Measurements from ENCODE around the gene ARHGEF12. TPM values are rescaled to one million over a fixed set of nuclear protein-coding genes. Genes with fewer than 3 reads are reported as not detected.

Gene ARHGEF12
- total RNA-seq, 1 donor from 2014 or later = 36.5 TPM

DNA sequence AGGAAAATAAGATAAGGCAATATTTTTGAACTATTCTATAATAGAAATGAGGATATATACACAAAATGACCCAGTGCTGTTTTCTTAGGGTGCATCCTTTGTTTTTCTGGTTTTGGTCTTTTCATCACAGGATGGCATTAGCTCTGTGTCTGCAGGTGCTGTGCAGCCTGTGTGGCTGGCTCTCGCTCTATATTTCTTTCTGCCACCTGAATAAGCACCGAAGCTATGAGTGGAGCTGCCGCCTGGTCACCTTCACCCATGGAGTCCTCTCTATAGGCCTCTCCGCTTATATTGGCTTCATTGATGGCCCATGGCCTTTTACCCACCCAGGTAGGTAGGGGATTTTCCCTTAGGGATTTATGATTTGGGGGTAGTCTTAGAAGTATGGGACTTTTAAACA, 8.9 kb upstream of the ARHGEF12 start:
- no peak overlapping the region for H3K4me3 ChIP-seq (ENCODE audit: low read depth, low read length)
- TF ChIP-seq, protein P1, sequence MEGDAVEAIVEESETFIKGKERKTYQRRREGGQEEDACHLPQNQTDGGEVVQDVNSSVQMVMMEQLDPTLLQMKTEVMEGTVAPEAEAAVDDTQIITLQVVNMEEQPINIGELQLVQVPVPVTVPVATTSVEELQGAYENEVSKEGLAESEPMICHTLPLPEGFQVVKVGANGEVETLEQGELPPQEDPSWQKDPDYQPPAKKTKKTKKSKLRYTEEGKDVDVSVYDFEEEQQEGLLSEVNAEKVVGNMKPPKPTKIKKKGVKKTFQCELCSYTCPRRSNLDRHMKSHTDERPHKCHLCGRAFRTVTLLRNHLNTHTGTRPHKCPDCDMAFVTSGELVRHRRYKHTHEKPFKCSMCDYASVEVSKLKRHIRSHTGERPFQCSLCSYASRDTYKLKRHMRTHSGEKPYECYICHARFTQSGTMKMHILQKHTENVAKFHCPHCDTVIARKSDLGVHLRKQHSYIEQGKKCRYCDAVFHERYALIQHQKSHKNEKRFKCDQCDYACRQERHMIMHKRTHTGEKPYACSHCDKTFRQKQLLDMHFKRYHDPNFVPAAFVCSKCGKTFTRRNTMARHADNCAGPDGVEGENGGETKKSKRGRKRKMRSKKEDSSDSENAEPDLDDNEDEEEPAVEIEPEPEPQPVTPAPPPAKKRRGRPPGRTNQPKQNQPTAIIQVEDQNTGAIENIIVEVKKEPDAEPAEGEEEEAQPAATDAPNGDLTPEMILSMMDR (conservative IDR thresholded peaks at IDR 0.05; ENCODE audit: low read depth, low read length) = no peak
- no peak for DNase-seq (ENCODE audit: low read depth)

DNA sequence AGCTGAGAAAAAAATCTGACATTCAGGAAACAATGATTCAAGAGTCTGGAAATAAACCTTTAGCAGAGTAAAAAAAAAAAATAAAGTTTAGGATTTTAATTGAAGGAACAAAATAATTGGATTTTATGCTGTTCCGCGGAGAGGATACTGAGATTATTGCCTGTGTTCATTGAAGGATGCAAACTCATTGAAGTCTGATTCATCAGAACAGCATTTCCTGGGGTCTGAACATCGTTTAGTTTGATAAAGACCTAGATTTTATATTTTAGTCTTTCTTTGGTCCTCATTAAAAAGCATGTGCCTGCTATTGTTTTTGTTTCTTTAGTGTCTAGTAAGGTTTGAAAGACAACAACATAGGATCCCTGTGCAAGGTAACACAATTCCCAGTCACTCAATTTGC, 6.7 kb upstream of the ARHGEF12 start:
- TF ChIP-seq, protein P1 (conservative IDR thresholded peaks at IDR 0.05; ENCODE audit: low read depth, low read length) = no peak
- DNase-seq (ENCODE audit: low read depth) = no peak

DNA sequence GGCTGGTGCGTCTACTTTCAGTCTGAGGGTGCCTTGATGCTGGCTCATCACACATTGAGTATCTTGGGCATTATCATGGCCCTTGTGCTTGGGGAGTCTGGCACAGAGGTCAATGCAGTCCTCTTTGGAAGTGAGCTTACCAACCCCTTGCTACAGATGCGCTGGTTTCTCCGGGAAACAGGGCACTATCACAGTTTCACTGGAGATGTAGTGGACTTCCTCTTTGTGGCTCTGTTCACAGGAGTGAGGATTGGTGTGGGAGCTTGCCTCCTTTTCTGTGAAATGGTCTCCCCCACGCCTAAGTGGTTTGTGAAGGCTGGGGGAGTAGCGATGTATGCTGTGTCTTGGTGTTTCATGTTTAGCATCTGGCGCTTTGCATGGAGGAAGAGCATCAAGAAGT, 6.2 kb upstream of the ARHGEF12 start:
- TF ChIP-seq, protein P1 (conservative IDR thresholded peaks at IDR 0.05; ENCODE audit: low read depth, low read length) = no peak
- no peak overlapping the region for H3K4me3 ChIP-seq (ENCODE audit: low read depth, low read length)
- no peak for DNase-seq (ENCODE audit: low read depth)

More for the DNA sequence above, 6.7 kb upstream of the ARHGEF12 start:
- H3K4me3 ChIP-seq (ENCODE audit: low read depth, low read length) = no peak overlapping the region

DNA sequence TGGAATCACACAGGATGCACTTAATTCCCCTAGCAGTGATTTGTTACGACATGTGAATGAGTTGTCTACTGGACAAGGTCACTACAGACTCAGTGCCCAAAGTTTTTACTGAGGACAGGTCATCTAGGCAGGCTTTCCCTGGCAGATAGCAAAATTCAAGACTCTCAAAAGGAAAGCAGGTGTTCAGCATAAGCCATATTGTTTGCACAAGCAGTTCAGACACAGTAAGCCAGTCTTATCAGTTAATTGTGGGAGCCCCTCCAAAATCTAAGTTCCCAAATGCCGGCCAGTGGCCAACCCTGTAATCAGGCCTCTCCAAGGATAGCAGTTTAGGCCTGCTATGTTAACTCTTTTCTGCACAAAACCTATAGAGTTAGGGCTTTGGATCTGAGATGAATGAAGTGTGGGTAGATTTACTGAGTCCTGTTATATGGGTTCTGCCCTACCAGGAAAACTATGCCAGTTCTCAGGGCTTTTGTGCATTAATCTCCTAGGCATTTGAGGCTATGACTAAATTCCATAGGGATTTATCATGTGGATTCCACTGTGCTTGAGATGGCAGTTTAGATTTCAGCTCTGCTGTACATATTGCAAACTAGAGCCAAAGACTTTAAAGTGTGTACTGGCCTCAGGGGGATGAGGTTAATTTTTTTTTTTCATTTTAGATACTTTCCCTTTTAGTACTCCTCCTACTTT, 4.8 kb upstream of the ARHGEF12 start:
- TF ChIP-seq, protein P1 (conservative IDR thresholded peaks at IDR 0.05; ENCODE audit: low read depth, low read length) = no peak
- no peak for DNase-seq (ENCODE audit: low read depth)
- H3K4me3 ChIP-seq (ENCODE audit: low read depth, low read length) = no peak overlapping the region

DNA sequence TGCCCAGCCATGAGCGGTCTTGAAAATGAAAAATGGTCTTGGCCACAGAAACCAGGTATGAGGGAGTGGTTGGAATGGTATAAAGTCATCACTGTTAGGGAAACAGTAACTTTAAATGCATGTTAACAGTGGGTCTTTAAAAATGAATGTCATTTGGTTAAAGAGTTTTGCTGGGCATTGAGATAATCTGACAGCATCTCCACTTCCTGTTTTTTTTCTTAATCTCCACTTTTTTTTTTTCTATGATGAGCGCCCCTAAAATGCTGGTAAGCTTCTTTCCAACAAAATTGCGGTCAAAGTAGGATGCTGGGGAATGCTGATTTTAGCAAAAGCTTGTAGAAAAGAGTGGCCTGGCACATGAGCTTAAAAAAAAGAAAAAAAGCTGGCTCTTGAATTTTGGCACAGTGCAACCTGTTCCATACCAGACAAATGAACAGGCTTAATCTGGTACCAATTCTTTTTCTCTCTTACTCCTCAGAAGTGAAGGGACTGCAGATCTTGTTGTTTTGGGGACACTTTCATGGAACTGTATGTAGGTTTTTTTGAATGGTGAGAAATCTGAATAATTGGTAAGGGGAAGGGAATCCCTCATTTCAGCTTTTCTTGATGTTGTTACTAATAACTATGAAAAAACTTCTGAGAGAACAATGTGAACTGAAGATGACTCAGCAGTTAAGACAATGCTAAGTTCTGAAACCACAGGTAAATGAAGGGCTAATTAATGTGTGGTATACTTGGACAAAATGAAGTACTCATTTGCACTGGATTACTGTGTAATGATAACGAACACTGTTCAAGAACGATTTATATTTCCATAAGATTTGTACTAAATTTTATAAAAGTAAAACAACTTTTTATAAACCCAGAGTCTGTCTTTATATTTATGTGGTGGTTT, 3.1 kb upstream of the ARHGEF12 start:
- TF ChIP-seq, protein P1 (conservative IDR thresholded peaks at IDR 0.05; ENCODE audit: low read depth, low read length) = no peak
- DNase-seq (ENCODE audit: low read depth) = no peak
- H3K4me3 ChIP-seq (ENCODE audit: low read depth, low read length) = no peak overlapping the region

DNA sequence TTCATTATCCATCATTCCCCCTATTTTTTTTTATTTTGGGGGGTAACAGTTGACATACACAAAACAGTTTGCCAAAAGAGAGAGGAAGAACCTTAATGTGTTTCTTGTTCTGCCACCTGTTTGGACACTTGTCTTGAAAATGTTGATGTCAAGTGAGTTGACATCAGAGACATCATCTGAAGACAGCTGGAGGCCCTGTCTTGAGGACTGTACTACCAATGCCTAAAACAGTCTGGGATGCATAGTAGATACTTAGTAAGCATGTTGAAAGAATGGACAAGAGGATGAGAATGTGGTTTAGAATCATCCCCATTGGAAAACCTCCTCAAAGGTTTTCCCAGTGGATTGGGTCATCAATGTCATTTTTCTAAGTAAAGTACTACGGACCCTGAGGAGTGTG, 2.4 kb upstream of the ARHGEF12 start:
- no peak for DNase-seq (ENCODE audit: low read depth)
- no peak overlapping the region for H3K4me3 ChIP-seq (ENCODE audit: low read depth, low read length)
- TF ChIP-seq, protein P1 (conservative IDR thresholded peaks at IDR 0.05; ENCODE audit: low read depth, low read length) = no peak

Measured in epithelial cell of proximal tubule (primary cell).